Left renal pelvis (tissue), 4 donors: ENCODE measurements around the gene CD164L2. TPM values are rescaled to one million over a fixed set of nuclear protein-coding genes. Genes with fewer than 3 reads are reported as not detected.
A peak's percentile ranks its signal among the peaks of the same experiment; 100 is the strongest.

Experiments used
- DNase-seq, 4 donors: peaks; one replicate each; pipeline ENCODE4 v3.0.0-alpha.2; 2013; ENCODE audit warnings: low read depth in 4 of 4, low spot score in 3 of 4
- polyA plus RNA-seq, 4 donors: library from polyadenylated mRNA; unstranded; fragments of 120-200 nt; gene quantifications; one replicate each; pipeline ENCODE4 v1.2.1, GENCODE V29; 2013; ENCODE audit not compliant: insufficient read length in 4 of 4

The CD164L2 gene
- polyA plus RNA-seq, 4 donors: 0.20 to 0.26 (median 0.20) TPM; not detected in 1

- peak in 2 of 4 donors; percentile 77 to 78 for DNase-seq
Observed at GRCh38 chr1:27365372-27366112, 17.6 kb downstream of the CD164L2 start.

GRCh38 chr1:27364696-27365371 lies 18.3 kb downstream of the CD164L2 start:
- DNase-seq: no peak

- no peak for DNase-seq
Observed at GRCh38 chr1:27363766-27364695, 19.1 kb downstream of the CD164L2 start.

- no peak for DNase-seq
Observed at GRCh38 chr1:27361553-27361952, 21.6 kb downstream of the CD164L2 start.

- no peak for DNase-seq
Observed at GRCh38 chr1:27361044-27361402, 22.1 kb downstream of the CD164L2 start.

GRCh38 chr1:27360159-27361043 lies 22.7 kb downstream of the CD164L2 start:
- no peak for DNase-seq

GRCh38 chr1:27359822-27360158 lies 23.3 kb downstream of the CD164L2 start:
- DNase-seq: no peak

GRCh38 chr1:27358928-27359313 lies 24.2 kb downstream of the CD164L2 start:
- no peak for DNase-seq

GRCh38 chr1:27358038-27358927 lies 24.9 kb downstream of the CD164L2 start:
- no peak for DNase-seq

- DNase-seq: no peak
Observed at GRCh38 chr1:27357281-27358037, 25.7 kb downstream of the CD164L2 start.

GRCh38 chr1:27356619-27357280 lies 26.4 kb downstream of the CD164L2 start:
- DNase-seq: no peak

GRCh38 chr1:27356277-27356618 lies 26.9 kb downstream of the CD164L2 start:
- DNase-seq: no peak

GRCh38 chr1:27355683-27356082 lies 27.4 kb downstream of the CD164L2 start:
- DNase-seq: no peak

- no peak for DNase-seq
Observed at GRCh38 chr1:27353629-27354028, 29.5 kb downstream of the CD164L2 start.

GRCh38 chr1:27353166-27353565 lies 30.0 kb downstream of the CD164L2 start:
- no peak for DNase-seq

GRCh38 chr1:27351541-27352107 lies 31.5 kb downstream of the CD164L2 start:
- DNase-seq: no peak

- DNase-seq: no peak
Observed at GRCh38 chr1:27350663-27351540, 32.2 kb downstream of the CD164L2 start.
